Common myeloid progenitor, CD34-positive (primary cell): Measurements from ENCODE around the gene SENP3.

Experiments used
- CTCF ChIA-PET: fragments of 350-600 bp; sonication (Branson Sonifier 250); formaldehyde crosslinking; loops from one replicate; lab custom pipeline; 2021; ENCODE audit warnings: antibody characterized with exemption; lab: Charles Lee
- POLR2A ChIA-PET: fragments of 350-600 bp; sonication (Branson Sonifier 250); formaldehyde crosslinking; loops from one replicate; lab custom pipeline; 2021; ENCODE audit warnings: antibody characterized with exemption; lab: Charles Lee
- DNase-seq, 3 donors: peaks; one replicate each; pipeline versions ENCODE4 v3.0.0 to v3.0.0-alpha.2; 2013
- H3K27ac ChIP-seq, 2 experiments: 1 replicate in 1 of 2; 2 replicates in 1 of 2; pipeline ENCODE4 v1.7.0; 2013; ENCODE audit warnings: inconsistent platforms in 2 of 2, low read length in 2 of 2, mild to moderate bottlenecking in 2 of 2, low read depth in 1 of 2, moderate library complexity in 1 of 2; ENCODE audit not compliant: severe bottlenecking in 2 of 2, insufficient read depth in 1 of 2, poor library complexity in 1 of 2
- H3K27me3 ChIP-seq, 5 experiments: replicated peaks in 2 of 5; 1 replicate in 3 of 5; 2 replicates in 2 of 5; pipeline versions ENCODE4 v1.6.1 to v1.7.0; 2013; ENCODE audit warnings: low read length in 4 of 5, mild to moderate bottlenecking in 2 of 5, moderate library complexity in 2 of 5, inconsistent platforms in 1 of 5; ENCODE audit not compliant: insufficient read depth in 5 of 5, control insufficient read depth in 4 of 5
- H3K36me3 ChIP-seq, 4 experiments: 1 replicate in 2 of 4; 2 replicates in 2 of 4; pipeline versions ENCODE4 v1.6.1 to v1.7.0; 2013; ENCODE audit warnings: low read length in 3 of 4, control low read depth in 1 of 4, mild to moderate bottlenecking in 1 of 4; ENCODE audit not compliant: control insufficient read depth in 4 of 4, insufficient read depth in 4 of 4
- H3K4me1 ChIP-seq, 4 experiments: 1 replicate in 3 of 4; 2 replicates in 1 of 4; pipeline versions ENCODE4 v1.6.1 to v1.7.1; 2013; ENCODE audit warnings: low read length in 3 of 4, mild to moderate bottlenecking in 3 of 4, control low read depth in 1 of 4, inconsistent platforms in 1 of 4, moderate library complexity in 1 of 4; ENCODE audit not compliant: control insufficient read depth in 4 of 4, insufficient read depth in 4 of 4; ENCODE audit errors: control extremely low read depth in 1 of 4
- H3K4me3 ChIP-seq, 7 experiments: 1 replicate in 4 of 7; 2 replicates in 3 of 7; pipeline versions ENCODE4 v1.5.1 to v1.7.0; 2013; ENCODE audit warnings: mild to moderate bottlenecking in 7 of 7, low read length in 6 of 7, moderate library complexity in 6 of 7, inconsistent platforms in 2 of 7, low read depth in 2 of 7, control low read depth in 1 of 7; ENCODE audit not compliant: insufficient read depth in 4 of 7, control insufficient read depth in 1 of 7; ENCODE audit errors: extremely low read depth in 1 of 7
- H3K9me3 ChIP-seq, 5 experiments: 1 replicate in 4 of 5; 2 replicates in 1 of 5; pipeline versions ENCODE4 v1.6.1 to v1.7.1; 2013; ENCODE audit warnings: low read length in 4 of 5, mild to moderate bottlenecking in 2 of 5, inconsistent platforms in 1 of 5, low read depth in 1 of 5, moderate library complexity in 1 of 5; ENCODE audit not compliant: control insufficient read depth in 4 of 5, insufficient read depth in 2 of 5; ENCODE audit errors: control extremely low read depth in 1 of 5
- WGBS: methylation state at CpG from one replicate; pipeline ENCODE4 v1.1.5; 2013; ENCODE audit not compliant: insufficient coverage; 5-methylcytosine and 5-hydroxymethylcytosine counted together

SENP3 gene

DNA sequence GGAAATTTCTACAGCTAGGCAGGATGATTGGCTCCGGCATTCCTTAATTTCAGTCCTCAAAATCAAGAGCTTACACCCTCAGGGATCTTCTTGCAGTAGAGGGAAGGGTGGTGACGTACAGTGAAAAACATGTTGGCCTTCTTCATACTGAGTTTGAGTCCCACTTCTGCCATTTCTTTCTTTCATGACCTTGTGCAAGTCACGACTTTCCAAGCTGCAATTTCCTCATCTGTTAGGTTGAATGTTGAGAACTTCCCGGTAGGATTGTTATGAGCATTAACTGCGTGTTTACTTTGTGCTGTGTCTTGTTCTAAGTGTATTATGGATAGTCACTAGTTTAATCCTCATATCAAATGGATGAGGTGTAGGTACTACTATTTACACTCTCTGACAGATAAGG is 7.9 kb downstream of the SENP3 start:
- no peak overlapping the region for H3K4me3 ChIP-seq
- no peaks in the 10 kb centered on the region for H3K9me3 ChIP-seq
- H3K27me3 ChIP-seq, result no peaks in the 10 kb centered on the region
- peaks cover 8 to 62% (median 42%) of the 10 kb centered on the region in 4 experiments for H3K36me3 ChIP-seq
- ChIA-PET POLR2A (interaction anchor here (0.6 kb wide), 1 partner anchor 208 kb away, joined by 5 read pairs; no protein-coding TSS in a partner anchor), CTCF (interaction anchor here (0.6 to 3.5 kb wide), 8 partner anchors 9 to 214 kb away, joined by 3 to 25 read pairs (median 4); partner anchors contain the start of genes SENP3, SOX15 and TNFSF13)
- peaks cover 10 to 20% (median 14%) of the 10 kb centered on the region in 4 experiments for H3K4me1 ChIP-seq
- WGBS, result 86% methylated on average over 2 of the region's 5 CpGs
- no peak overlapping the region for H3K27ac ChIP-seq
- DNase-seq, result no peak

DNA sequence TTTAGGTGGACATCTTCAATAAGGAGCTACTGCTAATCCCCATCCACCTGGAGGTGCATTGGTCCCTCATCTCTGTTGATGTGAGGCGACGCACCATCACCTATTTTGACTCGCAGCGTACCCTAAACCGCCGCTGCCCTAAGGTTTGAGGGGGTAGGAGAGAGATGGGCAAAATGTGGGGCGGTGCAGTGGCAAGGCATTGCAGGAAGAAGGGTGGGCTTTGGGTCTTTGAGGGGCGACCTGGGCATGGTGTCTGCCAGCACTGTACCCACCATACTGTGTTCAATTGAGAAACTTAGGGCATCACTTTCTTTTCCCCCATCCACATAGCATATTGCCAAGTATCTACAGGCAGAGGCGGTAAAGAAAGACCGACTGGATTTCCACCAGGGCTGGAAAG is 8.6 kb downstream of the SENP3 start:
- DNase-seq, result no peak
- no peaks in the 10 kb centered on the region for H3K27me3 ChIP-seq
- no peak overlapping the region for H3K27ac ChIP-seq
- ChIA-PET POLR2A (no interaction called here), CTCF (interaction anchor here (1.1 to 3.5 kb wide), 6 partner anchors 9 to 215 kb away, joined by 3 to 25 read pairs (median 4); partner anchors contain the start of genes SENP3, SOX15 and TNFSF13)
- peaks cover 16 to 28% (median 22%) of the 10 kb centered on the region in 4 experiments for H3K4me1 ChIP-seq
- H3K9me3 ChIP-seq, result no peaks in the 10 kb centered on the region
- peaks cover 13 to 62% (median 43%) of the 10 kb centered on the region in 4 experiments for H3K36me3 ChIP-seq
- 97% methylated on average over 6 of the region's 10 CpGs for WGBS
- no peak overlapping the region for H3K4me3 ChIP-seq

DNA sequence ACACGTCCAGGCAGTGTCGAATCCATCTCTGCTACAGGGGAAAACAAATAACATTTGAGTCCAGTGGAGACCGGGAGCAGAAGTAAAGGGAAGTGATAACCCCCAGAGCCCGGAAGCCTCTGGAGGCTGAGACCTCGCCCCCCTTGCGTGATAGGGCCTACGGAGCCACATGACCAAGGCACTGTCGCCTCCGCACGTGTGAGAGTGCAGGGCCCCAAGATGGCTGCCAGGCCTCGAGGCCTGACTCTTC is 10.5 kb downstream of the SENP3 start:
- Histone ChIP-seq H3K4me1 (peaks cover 17 to 47% (median 29%) of the 10 kb centered on the region in 4 experiments), H3K27me3 (no peaks in the 10 kb centered on the region), H3K9me3 (no peaks in the 10 kb centered on the region), H3K4me3 (peak overlapping the region in 6 of 7 experiments; percentile 70 to 96 (median 86)), H3K36me3 (peaks cover 18 to 70% (median 50%) of the 10 kb centered on the region in 4 experiments), H3K27ac (peak overlapping the region; percentile 74 to 92)
- ChIA-PET CTCF (interaction anchor here (0.6 to 3.5 kb wide), 3 partner anchors 11 to 20 kb away, joined by 3 to 25 read pairs (median 3); partner anchors contain the start of gene SENP3), POLR2A (interaction anchor here (0.6 to 4.6 kb wide), 5 partner anchors 10 to 459 kb away, joined by 3 to 40 read pairs (median 4); partner anchors contain the start of gene MPDU1)
- 0% methylated on average over 10 of the region's 11 CpGs for WGBS
- no peak for DNase-seq

DNA sequence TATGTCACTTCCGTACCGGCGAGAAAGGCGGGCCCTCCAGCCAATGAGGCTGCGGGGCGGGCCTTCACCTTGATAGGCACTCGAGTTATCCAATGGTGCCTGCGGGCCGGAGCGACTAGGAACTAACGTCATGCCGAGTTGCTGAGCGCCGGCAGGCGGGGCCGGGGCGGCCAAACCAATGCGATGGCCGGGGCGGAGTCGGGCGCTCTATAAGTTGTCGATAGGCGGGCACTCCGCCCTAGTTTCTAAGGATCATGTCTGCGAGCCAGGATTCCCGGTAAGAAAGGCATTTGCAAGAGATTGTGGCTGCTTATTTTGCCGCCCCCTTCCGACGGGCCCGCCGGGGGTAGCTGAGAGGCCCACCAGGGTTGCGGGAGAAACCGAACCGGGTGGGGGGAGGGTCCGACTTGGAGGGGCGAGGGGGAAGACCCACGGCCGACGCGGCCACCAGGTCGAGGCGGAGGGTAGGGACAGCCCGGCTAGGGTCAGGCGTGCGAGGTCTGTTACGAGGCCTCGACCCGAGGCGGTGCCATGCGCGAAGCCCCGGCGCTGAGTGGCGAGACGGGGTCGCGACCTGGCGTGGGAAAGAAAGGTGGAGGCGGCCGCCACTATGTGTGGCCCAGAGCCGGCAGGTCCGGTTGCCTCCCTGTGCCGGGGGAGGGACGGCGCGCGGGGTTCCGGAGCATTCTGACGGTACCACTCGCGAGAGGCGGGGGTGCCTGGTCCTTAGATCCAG is 11.0 kb downstream of the SENP3 start:
- H3K27me3 ChIP-seq, result no peaks in the 10 kb centered on the region
- CTCF ChIA-PET, result interaction anchor here (3.5 kb wide), 1 partner anchor 12 kb away, joined by 25 read pairs; the partner anchor contains the start of gene SENP3
- DNase-seq, result peak; percentile 99 to 100 (median 100)
- H3K9me3 ChIP-seq, result no peaks in the 10 kb centered on the region
- peak overlapping the region; percentile 86 to 100 (median 93) for H3K4me3 ChIP-seq
- H3K36me3 ChIP-seq, result peaks cover 20 to 70% (median 54%) of the 10 kb centered on the region in 4 experiments
- WGBS, result 0% methylated on average over 72 of the region's 73 CpGs
- H3K4me1 ChIP-seq, result peaks cover 17 to 52% (median 33%) of the 10 kb centered on the region in 4 experiments
- POLR2A ChIA-PET, result interaction anchor here (0.5 to 4.6 kb wide), 8 partner anchors 8 to 132 kb away, joined by 3 to 40 read pairs (median 4); partner anchors contain the start of gene MPDU1
- peak overlapping the region; percentile 83 to 94 for H3K27ac ChIP-seq

DNA sequence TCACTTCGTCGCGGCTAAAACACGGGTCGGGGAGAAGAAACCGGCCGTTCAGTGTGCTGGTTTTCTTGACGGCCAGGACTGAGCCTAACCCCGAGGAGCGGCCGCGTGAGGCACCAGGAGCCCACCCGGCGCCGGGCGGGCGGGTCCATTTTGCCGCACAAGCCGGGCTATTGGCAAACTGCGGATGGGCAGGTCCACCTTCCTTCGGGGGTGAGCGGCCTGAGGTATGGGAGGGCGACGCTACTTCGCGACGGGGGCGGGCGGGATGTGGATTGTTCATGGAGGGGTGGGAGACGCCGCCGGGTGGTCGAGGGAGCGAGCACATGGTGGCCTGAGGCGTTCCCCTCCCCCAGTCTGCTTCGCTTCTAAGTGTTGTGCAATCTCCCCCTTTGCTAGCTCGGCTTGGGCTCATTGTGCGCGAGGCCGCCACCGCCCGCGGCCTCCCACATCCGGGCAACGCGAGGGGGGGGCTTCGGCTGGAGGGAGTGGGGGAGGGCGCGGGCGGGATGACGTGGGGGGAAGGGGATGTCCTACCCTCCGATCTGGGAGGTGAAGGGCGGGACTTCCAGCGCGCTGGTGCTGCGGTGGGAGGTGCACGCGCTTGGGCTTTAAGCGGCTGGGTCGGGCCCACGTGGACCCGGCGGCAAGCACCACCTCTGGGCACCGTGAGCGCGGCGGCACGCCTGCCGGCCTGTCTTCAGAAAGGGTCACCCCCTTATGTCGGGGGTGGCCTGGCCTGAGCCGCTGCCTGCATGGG is 11.8 kb downstream of the SENP3 start:
- H3K9me3 ChIP-seq, result no peaks in the 10 kb centered on the region
- POLR2A ChIA-PET, result interaction anchor here (0.5 to 4.6 kb wide), 6 partner anchors 8 to 132 kb away, joined by 3 to 40 read pairs (median 4); partner anchors contain the start of gene MPDU1
- H3K36me3 ChIP-seq, result peaks cover 22 to 73% (median 59%) of the 10 kb centered on the region in 4 experiments
- peak overlapping the region; percentile 86 to 100 (median 93) for H3K4me3 ChIP-seq
- H3K27ac ChIP-seq, result peak overlapping the region; percentile 83 to 94
- H3K4me1 ChIP-seq, result peaks cover 17 to 58% (median 35%) of the 10 kb centered on the region in 4 experiments
- no peaks in the 10 kb centered on the region for H3K27me3 ChIP-seq
- under 1% methylated on average over 55 of the region's 71 CpGs for WGBS
- CTCF ChIA-PET, result interaction anchor here (1.2 to 3.9 kb wide), 4 partner anchors 8 to 113 kb away, joined by 3 to 58 read pairs (median 4); partner anchors contain the start of genes MPDU1, SOX15 and TP53
- DNase-seq, result peak; percentile 92 to 97 (median 96)

DNA sequence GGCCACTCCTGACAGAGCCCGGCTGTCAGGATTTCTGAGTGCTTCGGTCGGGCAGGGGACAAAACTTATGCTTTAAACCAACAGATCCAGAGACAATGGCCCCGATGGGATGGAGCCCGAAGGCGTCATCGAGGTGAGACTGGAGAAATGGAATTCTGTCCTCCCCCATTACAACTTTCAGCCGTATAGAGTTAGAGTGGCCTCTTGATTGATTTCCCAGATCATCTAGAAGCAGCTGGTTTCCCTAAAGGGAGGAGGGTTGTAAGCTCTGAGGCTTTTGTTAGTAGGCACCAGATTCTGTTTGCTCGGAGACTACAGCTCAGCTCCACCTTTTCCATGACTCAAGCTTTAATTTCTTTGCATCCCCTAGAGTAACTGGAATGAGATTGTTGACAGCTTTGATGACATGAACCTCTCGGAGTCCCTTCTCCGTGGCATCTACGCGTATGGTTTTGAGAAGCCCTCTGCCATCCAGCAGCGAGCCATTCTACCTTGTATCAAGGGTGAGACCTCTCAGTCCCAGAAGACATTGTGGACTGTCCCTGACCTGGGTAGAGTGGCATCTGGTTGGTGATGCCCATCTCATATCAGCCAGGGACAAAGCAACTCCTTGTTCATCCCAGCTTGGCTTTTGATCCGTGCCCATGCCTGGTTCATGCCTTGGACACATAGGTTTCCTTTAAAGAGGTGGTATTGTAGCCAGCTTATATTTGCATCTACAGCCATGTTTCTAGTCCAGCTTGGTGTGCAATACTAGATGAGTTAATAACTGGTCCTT is 12.6 kb downstream of the SENP3 start:
- Histone ChIP-seq H3K9me3 (no peaks in the 10 kb centered on the region), H3K4me3 (peak overlapping the region; percentile 86 to 100 (median 93)), H3K36me3 (peaks cover 22 to 71% (median 59%) of the 10 kb centered on the region in 4 experiments), H3K27ac (peak overlapping the region; percentile 4 to 94), H3K4me1 (peaks cover 19 to 66% (median 44%) of the 10 kb centered on the region in 4 experiments), H3K27me3 (no peaks in the 10 kb centered on the region)
- 44% methylated on average over 6 of the region's 15 CpGs for WGBS
- POLR2A ChIA-PET, result interaction anchor here (1.0 to 4.6 kb wide), 2 partner anchors 10 kb away, joined by 3 to 40 read pairs; partner anchors contain the start of gene MPDU1
- CTCF ChIA-PET, result interaction anchor here (0.9 to 3.9 kb wide), 5 partner anchors 9 to 113 kb away, joined by 3 to 58 read pairs (median 4); partner anchors contain the start of genes FXR2, MPDU1, SOX15 and TP53
- no peak for DNase-seq
